Cerebellar nuclear complex (tissue), 1 donor: Measurements from ENCODE around the gene PLCB2.

Experiments
- DNase-seq, 2 experiments: peaks; one replicate each; lab custom pipeline; 2025; lab: John Stamatoyannopoulos, UW

The PLCB2 gene

DNA sequence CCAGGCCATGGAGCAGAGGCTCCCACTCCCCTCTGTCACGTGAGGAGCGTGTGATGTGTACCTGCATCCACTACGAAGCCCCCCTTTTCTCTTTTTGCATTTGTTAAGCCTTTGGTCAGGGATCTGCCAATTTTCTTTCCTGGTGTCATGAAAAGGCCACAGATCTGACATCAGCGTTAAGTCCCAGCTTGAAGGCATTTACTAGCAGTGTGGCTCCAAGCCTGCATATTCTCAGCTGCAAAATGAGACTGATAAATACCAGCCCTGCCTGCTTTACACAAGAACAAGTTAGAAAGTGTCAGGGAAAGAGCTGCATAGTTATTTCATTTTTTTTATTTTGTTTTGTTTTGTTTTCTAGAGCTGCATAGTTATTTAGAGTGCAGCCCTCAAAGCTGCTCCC, 22.6 kb downstream of the PLCB2 start:
- no peak for DNase-seq

DNA sequence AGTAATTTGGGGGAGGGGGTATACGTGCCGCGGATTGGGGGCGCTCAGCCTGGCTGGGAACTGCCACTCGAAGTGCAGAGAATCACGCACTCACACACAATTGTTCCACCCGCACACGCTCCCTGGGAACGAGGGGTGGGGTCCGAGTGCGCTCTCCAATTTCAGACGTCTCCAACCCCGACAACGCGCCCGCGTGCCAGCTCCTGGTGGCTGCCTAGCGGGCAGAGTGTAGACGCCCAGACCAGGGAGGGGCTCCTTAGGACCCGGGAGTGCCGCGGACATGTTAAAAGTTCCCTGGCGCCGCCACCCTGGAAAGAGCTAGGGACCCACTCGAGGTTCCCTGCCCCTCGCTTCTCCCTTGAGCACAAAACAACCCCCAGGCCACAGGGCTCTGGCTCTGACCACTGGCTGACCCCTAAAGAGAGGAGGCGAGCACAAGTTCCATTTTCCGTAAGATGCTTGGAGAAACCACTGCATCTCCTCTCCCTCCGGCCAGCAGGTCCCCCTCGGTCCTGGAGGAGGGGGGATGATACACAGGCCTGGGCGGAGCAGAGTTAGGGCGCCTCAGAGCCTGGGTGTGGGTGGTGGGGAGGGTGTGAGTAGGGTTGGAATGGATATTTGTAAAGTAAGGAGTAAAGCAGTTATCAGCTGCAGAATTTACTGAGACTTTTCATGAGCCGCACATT, 24.0 kb downstream of the PLCB2 start:
- no peak for DNase-seq

DNA sequence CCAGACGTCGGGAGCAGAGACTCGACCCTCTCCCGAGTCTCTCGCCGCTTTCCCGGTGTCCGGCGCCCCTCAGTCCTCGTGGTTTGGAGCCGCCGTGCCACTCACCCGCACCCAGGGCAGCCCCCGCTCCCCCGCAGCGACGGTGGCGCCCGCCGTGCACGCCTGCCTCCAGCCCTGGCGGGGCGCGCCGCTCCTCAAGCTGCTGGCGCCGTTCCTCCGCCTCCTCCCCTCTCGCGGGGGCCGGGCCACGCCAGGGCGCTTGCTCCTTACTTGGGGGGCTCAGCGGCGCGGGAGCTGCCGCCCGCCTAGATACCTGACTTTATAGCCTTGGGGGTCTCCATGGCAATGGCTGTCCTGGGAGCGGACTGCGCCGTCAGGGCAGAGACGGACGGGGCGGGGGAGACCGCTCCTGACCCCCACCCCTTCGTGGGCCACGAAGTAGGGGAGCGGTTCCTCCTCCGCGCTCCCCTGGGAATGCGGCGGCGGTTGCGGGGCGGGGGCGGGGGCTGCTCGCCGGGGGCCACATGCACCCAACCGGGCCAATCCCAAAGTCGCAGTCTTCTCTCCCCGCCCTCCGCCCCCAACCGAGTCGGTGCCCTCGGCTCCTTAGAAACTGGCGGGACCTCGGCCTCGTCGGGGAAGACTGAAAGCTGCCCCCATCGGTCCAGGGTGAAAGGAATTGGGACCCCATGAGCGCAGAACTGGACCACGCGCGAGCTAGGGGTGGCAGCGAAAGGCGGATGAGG, 24.7 kb downstream of the PLCB2 start, which contains the start of gene ANKRD63:
ANKRD63 (minus strand) TSS at position 196 of the 746 bp plus-strand sequence. CDS start 478 bp downstream, outside the sequence.
- DNase-seq, result no peak

DNA sequence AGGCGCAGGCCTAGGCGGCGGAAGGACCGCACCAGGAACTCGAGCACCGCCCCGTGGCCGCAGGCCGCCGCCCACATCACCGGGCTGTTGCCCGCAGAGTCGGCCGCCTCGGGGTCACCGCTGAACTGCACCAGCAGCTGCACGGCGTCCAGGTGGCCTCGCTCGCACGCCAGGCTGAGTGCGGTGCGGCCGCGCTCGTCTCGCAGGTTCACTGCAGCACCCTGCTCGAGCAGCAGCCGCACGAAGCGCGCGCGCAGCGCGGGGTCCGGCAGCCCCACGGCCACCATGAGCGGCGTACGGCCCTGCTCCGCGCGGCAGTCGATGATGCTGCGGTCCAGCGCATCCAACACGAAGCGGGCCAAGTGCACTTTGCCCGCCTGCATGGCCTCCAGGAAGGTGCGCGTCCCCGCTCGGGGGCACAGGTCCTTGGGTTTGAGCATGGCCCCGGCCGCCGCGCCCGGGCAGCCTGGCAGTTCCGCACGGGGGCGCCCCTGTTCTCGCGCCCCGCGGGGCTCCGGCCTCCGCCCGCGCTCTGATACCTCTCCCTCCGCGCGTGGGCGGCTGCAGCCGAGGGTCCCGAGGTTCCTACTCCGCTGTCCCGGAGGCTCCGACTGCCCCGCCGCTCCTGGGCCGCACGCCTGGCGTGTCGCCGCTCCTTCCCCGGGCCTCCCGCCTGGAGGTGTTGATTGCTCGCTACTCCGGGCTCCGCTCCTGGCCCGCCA, 25.4 kb downstream of the PLCB2 start:
- no peak for DNase-seq

DNA sequence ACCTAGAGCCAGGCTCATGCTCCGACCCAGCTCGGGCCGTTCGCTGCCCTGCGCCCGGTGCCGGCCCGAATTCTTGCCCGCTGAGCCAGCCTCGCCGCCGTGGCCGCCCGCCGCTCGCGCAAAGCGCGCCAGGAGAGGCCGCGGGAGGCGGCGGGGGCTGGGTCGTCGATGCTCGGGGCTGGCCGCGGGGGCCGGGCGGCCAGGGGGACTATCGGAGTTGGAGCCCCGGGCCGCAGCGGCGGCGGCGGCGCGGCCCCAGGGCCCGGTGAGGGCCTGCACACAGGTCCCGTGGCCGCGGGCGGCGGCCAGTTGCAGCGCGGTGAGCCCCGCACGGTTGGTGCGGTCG, 26.0 kb downstream of the PLCB2 start:
- no peak for DNase-seq

DNA sequence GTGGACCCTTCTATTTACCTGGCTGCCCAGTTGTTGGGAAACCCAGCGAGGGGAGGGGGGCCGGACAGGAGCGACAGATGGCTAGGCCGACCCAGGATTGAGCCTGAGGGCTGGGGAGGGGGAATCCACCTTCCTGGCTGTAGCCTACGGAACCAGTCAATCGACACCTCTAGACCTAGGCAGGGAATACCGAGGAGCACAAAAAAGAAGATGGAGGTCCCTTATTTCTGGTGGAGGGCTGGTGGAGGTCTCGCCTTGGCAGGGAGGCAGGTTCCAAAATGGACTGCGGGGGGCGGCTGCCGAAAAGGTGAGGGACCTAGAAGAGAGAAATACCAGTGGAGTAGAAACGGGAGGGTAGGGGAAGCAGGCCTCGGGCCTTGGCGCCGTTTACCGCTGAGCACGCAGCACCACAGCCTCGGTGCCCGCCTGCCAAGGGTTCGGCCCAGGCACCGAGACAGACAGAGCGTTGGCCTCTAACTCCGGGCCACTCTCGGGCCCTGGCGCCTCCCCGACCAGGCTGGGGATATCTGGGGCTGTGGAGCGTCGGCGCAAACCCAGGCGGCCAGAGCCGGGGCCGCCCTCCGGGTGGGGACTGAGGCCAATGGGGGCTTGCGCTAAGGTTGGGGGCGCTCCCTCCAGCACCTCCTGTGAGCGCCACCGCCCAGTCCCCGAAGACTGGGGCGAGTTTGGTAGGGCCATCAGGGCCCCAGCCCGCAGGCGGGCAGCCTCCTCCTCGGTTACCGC, 26.5 kb downstream of the PLCB2 start:
- DNase-seq, result no peak

- no peak for DNase-seq
These were observed 27.3 kb downstream of the PLCB2 start for GRCh38 chr15:40280260-40281056.

- peak in 1 of 2 experiments; percentile 15 for DNase-seq
These were observed 28.1 kb downstream of the PLCB2 start for GRCh38 chr15:40279437-40280141.

DNA sequence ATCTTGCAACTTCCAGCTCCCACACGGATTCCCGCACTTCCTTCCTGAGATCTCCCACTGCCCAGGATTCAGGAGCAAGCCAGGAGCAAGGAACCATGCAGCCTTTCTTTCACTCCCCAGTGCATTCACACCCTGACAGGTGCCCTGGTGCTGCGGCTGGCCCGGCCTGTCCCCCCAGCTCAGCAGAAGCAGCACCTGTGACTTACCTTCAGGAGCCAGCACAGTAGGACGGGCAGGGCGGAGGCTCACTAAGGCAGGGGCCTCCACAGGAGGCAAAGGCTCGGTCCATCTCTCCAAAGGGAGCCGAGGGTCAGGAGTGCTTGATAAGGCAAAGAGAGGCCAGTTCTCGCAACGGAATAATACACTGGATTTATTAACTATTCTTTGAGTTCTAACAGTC, 29.7 kb downstream of the PLCB2 start:
- DNase-seq, result no peak

- DNase-seq, result no peak
These were observed 30.3 kb downstream of the PLCB2 start for GRCh38 chr15:40277471-40277870.

DNA sequence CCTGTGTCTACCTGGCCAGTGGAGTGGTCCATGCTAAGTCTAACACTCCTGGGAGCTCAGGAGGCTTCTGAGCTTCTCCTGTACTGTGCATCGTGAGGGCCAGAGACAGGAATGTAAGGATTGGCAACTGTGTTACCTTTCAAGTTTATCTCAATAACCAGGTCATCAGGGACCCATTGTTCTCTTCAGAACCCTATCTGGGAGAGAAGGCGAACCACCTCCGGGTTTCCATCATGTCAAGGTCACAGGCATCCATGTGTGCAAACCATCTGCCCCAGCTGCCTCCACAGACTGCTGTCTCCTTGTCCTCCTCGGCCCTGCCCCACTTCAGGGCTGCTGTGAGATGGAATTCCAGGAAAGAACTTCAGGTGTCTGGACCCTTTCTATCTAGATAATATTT, 30.8 kb downstream of the PLCB2 start:
- DNase-seq, result no peak

DNA sequence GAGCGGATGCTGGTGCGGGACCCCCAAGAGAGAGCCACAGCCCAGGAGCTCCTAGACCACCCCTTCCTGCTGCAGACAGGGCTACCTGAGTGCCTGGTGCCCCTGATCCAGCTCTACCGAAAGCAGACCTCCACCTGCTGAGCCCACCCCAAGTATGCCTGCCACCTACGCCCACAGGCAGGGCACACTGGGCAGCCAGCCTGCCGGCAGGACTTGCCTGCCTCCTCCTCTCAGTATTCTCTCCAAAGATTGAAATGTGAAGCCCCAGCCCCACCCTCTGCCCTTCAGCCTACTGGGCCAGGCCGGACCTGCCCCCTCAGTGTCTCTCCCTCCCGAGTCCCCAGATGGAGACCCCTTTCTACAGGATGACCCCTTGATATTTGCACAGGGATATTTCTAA, 31.8 kb downstream of the PLCB2 start:
- no peak for DNase-seq

DNA sequence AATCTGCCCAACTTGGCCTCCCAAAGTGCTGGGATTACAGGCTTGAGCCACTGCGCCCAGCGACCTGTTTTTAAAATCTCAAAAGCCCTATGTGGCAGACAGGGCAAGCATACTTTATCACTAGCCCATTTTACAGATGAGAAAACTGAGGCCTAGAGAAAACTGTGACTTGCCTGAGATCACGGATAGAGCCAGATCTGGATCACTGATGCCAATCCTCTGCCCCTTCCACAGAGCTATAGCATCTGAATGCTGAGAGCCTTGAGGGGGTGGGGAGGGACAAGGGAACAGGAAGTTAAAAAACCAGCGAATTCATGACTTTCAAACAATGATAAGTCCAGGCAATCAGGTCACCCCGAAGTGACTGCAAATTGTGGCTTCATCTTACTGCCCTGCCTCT, 32.2 kb downstream of the PLCB2 start:
- no peak for DNase-seq

DNA sequence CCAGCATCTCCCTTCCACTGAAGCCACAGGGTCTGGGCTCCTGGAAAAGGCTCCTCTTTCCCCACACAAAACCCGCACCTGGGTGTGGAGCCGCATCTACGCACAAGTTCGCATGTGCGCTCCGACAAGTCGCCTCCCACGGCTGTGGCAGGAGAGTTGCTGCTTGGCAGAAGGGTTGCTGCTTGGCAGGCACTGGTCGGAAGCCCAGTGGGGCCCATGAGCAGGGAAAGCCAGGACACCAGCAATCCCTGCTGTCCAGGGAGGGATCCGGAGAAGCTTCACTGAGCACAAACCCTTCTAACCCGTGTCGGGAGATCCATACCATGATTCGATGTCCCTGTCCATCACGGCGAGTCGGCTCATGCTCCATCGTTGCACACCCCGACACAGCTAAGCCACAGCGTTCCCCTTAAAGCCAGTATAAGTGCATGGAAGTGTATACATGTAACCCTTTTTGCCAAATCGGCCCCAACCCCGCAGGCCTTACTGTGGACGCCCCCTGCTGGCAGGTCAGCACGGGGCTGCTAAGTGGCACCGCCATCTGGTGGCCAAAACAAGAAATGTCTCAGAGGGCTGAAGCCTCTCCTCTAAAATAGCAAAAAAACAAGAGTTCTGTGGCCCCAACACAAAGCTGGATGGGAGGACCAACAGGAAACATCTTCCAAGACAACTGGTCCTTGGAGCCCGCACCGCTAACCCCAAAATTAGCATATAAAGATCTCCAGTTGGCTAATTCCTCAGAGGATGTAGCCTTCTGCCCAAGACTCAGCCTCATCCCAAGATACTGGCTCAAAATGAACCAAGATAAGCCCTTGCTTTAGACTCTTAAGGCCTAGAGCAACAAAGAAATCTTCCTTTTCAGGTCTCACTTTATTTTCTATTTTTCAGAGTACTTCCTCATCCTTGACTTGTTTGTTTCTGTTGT, 33.1 kb downstream of the PLCB2 start:
- DNase-seq, result peak in 1 of 2 experiments; percentile 15

DNA sequence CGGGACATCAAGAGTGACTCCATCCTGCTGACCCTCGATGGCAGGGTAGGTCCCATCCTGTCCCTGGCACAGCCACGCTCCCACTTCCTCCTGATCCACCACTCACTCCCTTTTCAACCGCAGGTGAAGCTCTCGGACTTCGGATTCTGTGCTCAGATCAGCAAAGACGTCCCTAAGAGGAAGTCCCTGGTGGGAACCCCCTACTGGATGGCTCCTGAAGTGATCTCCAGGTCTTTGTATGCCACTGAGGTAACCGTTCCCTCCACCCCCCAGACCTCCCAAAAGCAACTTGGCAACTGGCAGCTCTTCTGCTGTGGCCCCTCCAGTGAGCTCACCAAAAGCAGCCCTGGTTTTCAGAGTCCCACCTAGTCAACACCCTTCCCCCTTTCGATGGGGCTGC, 34.3 kb downstream of the PLCB2 start:
- DNase-seq, result no peak

- DNase-seq, result no peak
These were observed 35.2 kb downstream of the PLCB2 start for GRCh38 chr15:40272485-40273056.

- no peak for DNase-seq
These were observed 35.9 kb downstream of the PLCB2 start for GRCh38 chr15:40271685-40272484.

DNA sequence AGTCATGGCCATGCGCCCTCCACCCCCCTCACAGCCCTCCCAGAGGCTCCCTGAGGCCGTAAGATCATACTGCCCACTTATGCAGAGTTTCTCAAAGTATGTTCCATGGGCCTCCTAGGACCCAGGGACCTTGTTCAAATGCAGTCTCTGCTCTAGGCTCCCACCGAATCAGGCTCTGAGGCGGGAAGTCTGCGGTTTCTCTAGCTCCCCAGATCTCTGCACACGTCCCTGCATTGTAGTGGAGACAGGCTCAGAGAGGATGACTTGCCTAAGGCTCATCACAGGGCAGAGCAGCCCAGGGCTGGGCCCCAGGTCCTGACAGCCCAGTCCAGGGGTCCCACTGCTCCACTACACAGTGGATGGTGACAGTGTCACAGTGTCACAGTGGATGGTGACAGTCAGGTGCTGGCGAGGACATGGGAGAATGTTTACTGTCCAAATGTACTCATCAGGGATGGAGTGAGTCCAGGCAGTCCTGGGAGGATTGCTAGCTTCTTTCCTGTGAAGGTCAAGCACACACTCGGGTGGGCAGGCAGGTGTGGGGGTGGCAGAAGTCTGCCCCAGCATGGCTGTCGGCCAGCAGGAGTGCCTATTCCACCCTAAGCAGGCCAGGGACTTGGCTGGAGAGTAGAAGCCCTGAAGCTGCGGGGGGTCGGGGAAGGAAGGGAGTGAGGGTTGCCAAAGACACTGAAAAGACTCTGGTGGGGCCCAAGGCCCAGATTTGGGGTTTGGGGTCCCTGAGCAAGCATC, 37.3 kb downstream of the PLCB2 start:
- DNase-seq, result no peak
